Activated T-cell treated with anti-CD3 and anti-CD28 coated beads, Interleukin-2, amount 50 U/mL, for 48 hours (primary cell): Measurements from ENCODE around the gene C2orf92.

ENCODE experiments used
- DNase-seq, 2 experiments: peaks; one replicate each; pipeline ENCODE4 v3.0.0-alpha.2; 2020

C2orf92 gene

DNA sequence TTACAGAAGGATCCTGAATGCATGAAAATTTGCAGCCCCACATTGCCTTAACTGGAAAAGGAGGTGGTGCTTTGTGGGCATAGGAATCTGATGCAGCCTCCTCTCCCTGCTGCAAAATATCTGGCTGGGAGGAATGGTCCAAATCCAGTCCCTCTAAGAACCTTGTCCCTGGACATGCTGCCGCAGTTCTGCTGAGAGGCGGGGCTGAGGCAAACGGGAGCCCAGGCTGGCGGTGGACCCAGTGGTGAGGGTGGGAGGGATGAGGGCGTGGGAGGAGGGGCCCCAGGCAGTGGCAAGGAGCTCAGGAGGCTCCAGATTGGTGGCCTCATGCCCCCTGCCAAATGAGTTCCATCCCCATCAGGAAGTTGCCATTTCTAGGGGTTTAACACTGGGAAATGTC, 80.1 kb downstream of the C2orf92 start:
- DNase-seq, result peak; percentile 10

DNA sequence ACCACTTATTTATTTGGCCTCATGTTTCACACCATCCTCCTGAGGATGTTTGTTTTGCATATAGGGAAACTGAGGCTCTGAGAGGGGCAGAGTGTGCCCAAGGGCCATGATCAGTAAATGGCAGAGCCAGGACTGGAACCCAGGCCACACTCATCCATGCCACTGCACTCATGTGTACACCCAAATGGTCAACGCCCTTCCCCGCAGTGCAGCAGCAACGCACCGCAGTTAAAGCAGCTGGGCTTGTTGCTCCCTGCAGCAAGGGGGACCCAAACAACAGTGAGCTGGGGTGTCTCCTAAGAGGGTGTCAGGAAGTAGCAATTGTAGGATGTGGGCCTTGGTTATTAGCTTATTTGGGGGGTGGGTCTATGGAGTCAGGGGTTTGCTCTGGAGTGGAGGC, 80.5 kb downstream of the C2orf92 start:
- DNase-seq, result peak; percentile 11 to 12

DNA sequence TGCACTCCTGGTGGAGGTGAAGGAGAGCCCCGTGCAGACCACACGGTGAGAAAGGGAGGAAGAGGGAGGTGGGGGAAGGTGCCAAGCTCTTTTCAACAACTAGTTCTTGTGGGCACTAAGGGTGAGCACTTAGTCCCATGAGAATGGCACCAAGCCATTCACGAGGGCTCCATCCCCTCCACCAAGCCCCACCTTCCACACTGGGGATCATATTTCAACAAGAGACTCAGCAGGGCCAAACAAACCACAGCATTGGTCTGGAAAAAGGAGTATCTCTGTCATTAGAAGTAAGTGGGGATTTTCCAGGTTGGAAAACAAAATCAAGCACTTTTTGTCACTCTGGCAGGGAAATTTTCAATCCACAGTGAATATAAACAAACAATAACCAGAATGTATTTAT, 82.2 kb downstream of the C2orf92 start:
- DNase-seq, result peak in 1 of 2 experiments; percentile 3
